HEK293 (cell line): ENCODE data around the gene SWT1.

Experiments used
- CTCF ChIA-PET: fragments of 350-600 bp; formaldehyde crosslinking; extraction: SDS; loops from one replicate; lab custom pipeline; 2021; ENCODE audit warnings: antibody characterized with exemption; lab: Yijun Ruan, JAX
- POLR2A ChIA-PET: fragments of 300-600 bp; formaldehyde crosslinking; extraction: SDS; loops from one replicate; lab custom pipeline; 2020; ENCODE audit warnings: antibody characterized with exemption, inconsistent platforms; lab: Yijun Ruan, JAX
- H3K27ac ChIP-seq: fragments of 200-500 bp; sonication (Bioruptor generic); 2 replicates; pipeline ENCODE4 v1.5.1; 2014; ENCODE audit warnings: low read depth, low read length, control low read depth, inconsistent platforms; ENCODE audit errors: extremely low read depth
- H3K36me3 ChIP-seq, 2 experiments: fragments of 200-500 bp in 1 of 2; sonication (Bioruptor generic) in 1 of 2; 1 replicate in 1 of 2; 2 replicates in 1 of 2; pipeline ENCODE4 v1.5.1; 2014 to 2017; ENCODE audit warnings: inconsistent platforms in 2 of 2, low read length in 2 of 2; ENCODE audit not compliant: control insufficient read depth in 2 of 2, insufficient read depth in 1 of 2
- H3K4me1 ChIP-seq: fragments of 200-500 bp; sonication (Bioruptor generic); 2 replicates; pipeline ENCODE4 v1.5.1; 2014; ENCODE audit warnings: mild to moderate bottlenecking, low read length, inconsistent platforms; ENCODE audit not compliant: control insufficient read depth, insufficient read depth
- H3K4me3 ChIP-seq: 2 replicates; pipeline ENCODE4 v1.5.1; 2011; ENCODE audit warnings: low read depth, mild to moderate bottlenecking, control low read depth, low read length, moderate library complexity
- H3K9me3 ChIP-seq: fragments of 200-500 bp; sonication (Bioruptor generic); 2 replicates; pipeline ENCODE4 v1.5.1; 2014; ENCODE audit warnings: low read depth, low read length, inconsistent platforms; ENCODE audit not compliant: control insufficient read depth, insufficient read depth
- GLI2 ChIP-seq: fragments of 450-650 bp; formaldehyde crosslinking; IDR thresholded peaks from 2 replicates; pipeline ENCODE4; 2017; ENCODE audit warnings: missing biosample characterization, missing genetic modification characterization, low read depth, borderline replicate concordance
- KLF1 ChIP-seq: fragments of 450-650 bp; formaldehyde crosslinking; IDR thresholded peaks from 2 replicates; pipeline ENCODE4 v1.5.1; 2016; ENCODE audit warnings: missing biosample characterization, missing genetic modification characterization
- KLF16 ChIP-seq: fragments of 450-650 bp; formaldehyde crosslinking; IDR thresholded peaks from 2 replicates; pipeline ENCODE4 v1.5.1; 2017; ENCODE audit warnings: missing biosample characterization, missing genetic modification characterization
- RBAK ChIP-seq: fragments of 450-650 bp; formaldehyde crosslinking; IDR thresholded peaks from 2 replicates; pipeline ENCODE4 v1.5.1; 2016; ENCODE audit warnings: missing biosample characterization, missing genetic modification characterization
- SCRT2 ChIP-seq: fragments of 450-650 bp; formaldehyde crosslinking; IDR thresholded peaks from 2 replicates; pipeline ENCODE4 v1.5.1; 2016; ENCODE audit warnings: missing biosample characterization, missing genetic modification characterization
- TRIM28 ChIP-seq: IDR thresholded peaks from 2 replicates; pipeline ENCODE4 v1.6.1; 2011; ENCODE audit warnings: low read length, control low read depth, borderline replicate concordance
- ZBTB1 ChIP-seq: fragments of 450-650 bp; formaldehyde crosslinking; IDR thresholded peaks from 2 replicates; pipeline ENCODE4 v1.5.1; 2016; ENCODE audit warnings: missing biosample characterization, missing genetic modification characterization
- ZBTB21 ChIP-seq: fragments of 450-650 bp; formaldehyde crosslinking; IDR thresholded peaks from 2 replicates; pipeline ENCODE4 v1.5.1; 2017; ENCODE audit warnings: missing biosample characterization, missing genetic modification characterization
- ZBTB8A ChIP-seq: fragments of 450-650 bp; formaldehyde crosslinking; IDR thresholded peaks from 2 replicates; pipeline ENCODE4 v1.5.1; 2016; ENCODE audit warnings: missing biosample characterization, missing genetic modification characterization
- ZNF146 ChIP-seq: fragments of 450-650 bp; formaldehyde crosslinking; IDR thresholded peaks from 2 replicates; pipeline ENCODE4 v1.5.1; 2016; ENCODE audit warnings: missing biosample characterization, missing genetic modification characterization
- ZNF211 ChIP-seq: fragments of 450-650 bp; formaldehyde crosslinking; IDR thresholded peaks from 2 replicates; pipeline ENCODE4 v1.5.1; 2016; ENCODE audit warnings: low read depth, missing biosample characterization, missing genetic modification characterization
- ZNF239 ChIP-seq: fragments of 450-650 bp; formaldehyde crosslinking; IDR thresholded peaks from 2 replicates; pipeline ENCODE4 v1.5.1; 2016; ENCODE audit warnings: missing biosample characterization, missing genetic modification characterization
- ZNF274 ChIP-seq, 2 experiments: fragments of 200-500 bp in 1 of 2; fragments of 450-650 bp in 1 of 2; sonication (Bioruptor generic) in 1 of 2; formaldehyde crosslinking in 1 of 2; IDR thresholded peaks; 2 replicates each; pipeline versions ENCODE4 v1.5.1 to v1.6.1; 2014 to 2016; ENCODE audit warnings: borderline replicate concordance in 1 of 2, inconsistent platforms in 1 of 2, low read length in 1 of 2, missing biosample characterization in 1 of 2, missing genetic modification characterization in 1 of 2
- ZNF366 ChIP-seq: fragments of 450-650 bp; formaldehyde crosslinking; conservative IDR thresholded peaks from 2 replicates; pipeline ENCODE4 v1.5.1; 2016; ENCODE audit warnings: missing biosample characterization, missing genetic modification characterization
- TF ChIP-seq, protein P1 (sequence below): fragments of 450-650 bp; formaldehyde crosslinking; IDR thresholded peaks from 2 replicates; pipeline ENCODE4 v1.5.1; 2016; ENCODE audit warnings: missing biosample characterization, missing genetic modification characterization, borderline replicate concordance
- TF ChIP-seq, protein P2 (sequence below): fragments of 450-650 bp; formaldehyde crosslinking; IDR thresholded peaks from 2 replicates; pipeline ENCODE4 v1.5.1; 2016; ENCODE audit warnings: missing biosample characterization, missing genetic modification characterization
- TF ChIP-seq, protein P3 (sequence below): fragments of 450-650 bp; formaldehyde crosslinking; IDR thresholded peaks from 2 replicates; pipeline ENCODE4 v1.5.1; 2016; ENCODE audit warnings: missing biosample characterization, missing genetic modification characterization
- TF ChIP-seq, protein P4 (sequence below): fragments of 450-650 bp; IDR thresholded peaks from 2 replicates; pipeline ENCODE4 v1.5.1; 2018; ENCODE audit warnings: missing biosample characterization, missing genetic modification characterization
- TF ChIP-seq, protein P5 (sequence below): fragments of 450-650 bp; formaldehyde crosslinking; IDR thresholded peaks from 2 replicates; pipeline ENCODE4 v1.5.1; 2016; ENCODE audit warnings: missing biosample characterization, missing genetic modification characterization, low read depth

SWT1 gene

DNA sequence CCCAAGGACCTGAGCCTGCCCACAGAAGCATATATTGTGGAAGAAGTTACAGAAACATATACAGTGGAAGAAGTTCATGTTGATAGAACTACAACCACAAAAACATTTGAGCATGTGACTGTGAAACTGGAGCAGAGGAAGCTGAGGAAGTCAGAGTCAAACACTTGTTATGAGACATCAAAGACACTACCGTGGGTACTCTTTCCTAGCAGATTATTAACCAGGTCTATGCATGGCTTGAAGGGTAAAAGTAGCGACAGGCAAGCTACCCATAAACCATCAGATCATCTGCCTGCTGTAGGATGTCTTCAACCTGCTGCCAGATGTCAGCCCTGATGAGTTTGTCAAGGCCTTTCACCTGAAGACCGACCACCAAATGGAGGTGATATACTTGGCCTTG is 124.3 kb downstream of the SWT1 start (continued):
- TF ChIP-seq, protein P1, sequence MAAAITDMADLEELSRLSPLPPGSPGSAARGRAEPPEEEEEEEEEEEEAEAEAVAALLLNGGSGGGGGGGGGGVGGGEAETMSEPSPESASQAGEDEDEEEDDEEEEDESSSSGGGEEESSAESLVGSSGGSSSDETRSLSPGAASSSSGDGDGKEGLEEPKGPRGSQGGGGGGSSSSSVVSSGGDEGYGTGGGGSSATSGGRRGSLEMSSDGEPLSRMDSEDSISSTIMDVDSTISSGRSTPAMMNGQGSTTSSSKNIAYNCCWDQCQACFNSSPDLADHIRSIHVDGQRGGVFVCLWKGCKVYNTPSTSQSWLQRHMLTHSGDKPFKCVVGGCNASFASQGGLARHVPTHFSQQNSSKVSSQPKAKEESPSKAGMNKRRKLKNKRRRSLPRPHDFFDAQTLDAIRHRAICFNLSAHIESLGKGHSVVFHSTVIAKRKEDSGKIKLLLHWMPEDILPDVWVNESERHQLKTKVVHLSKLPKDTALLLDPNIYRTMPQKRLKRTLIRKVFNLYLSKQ (tag by site-specific recombination): no peak
- TF ChIP-seq RBAK (tag by site-specific recombination) (no peak), ZNF211 (no peak), ZBTB8A (tag by site-specific recombination) (no peak), SCRT2 (no peak)
- TF ChIP-seq, all 188 proteins: peak for 0

DNA sequence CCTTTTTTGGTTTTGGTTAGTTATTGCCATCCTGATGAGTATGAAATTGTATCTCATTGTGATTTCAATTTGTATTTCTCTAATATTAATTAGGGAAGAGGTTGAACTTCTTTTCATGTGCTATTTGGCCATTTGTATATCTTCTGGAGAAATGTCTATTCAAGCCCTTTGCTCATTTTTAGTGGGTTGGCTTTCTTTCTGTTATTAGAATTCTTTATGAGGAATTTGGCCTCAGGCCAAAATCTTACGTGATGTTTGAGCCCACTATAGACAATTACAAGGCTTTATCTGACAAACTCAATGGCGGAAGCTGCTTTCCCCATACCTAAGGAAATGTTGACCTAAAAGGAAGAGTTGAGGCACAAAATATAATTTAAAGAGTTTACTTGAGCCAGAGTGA is 127.1 kb downstream of the SWT1 start:
- H3K27ac ChIP-seq: no peak overlapping the region
- H3K4me3 ChIP-seq: no peak overlapping the region
- H3K9me3 ChIP-seq: no peaks in the 10 kb centered on the region
- H3K4me1 ChIP-seq: no peaks in the 10 kb centered on the region
- CTCF ChIA-PET: interaction anchor here (0.6 to 0.8 kb wide), 2 partner anchors 386 to 391 kb away, joined by 3 read pairs; no protein-coding TSS in a partner anchor
- POLR2A ChIA-PET: interaction anchor here (0.7 kb wide), 1 partner anchor 549 kb away, joined by 3 read pairs; no protein-coding TSS in a partner anchor
- no peaks in the 10 kb centered on the region for H3K36me3 ChIP-seq
- TF ChIP-seq GLI2 (tag by site-specific recombination): no peak
- no peak for TF ChIP-seq TRIM28
- TF ChIP-seq KLF1 (tag by site-specific recombination): no peak
- no peak for TF ChIP-seq ZNF274 (IDR thresholded peaks at IDR 0.05; ENCODE audit: low read length)
- TF ChIP-seq ZNF274 (tag by site-specific recombination; IDR thresholded peaks at IDR 0.05; ENCODE audit: borderline replicate concordance): no peak
- no peak for TF ChIP-seq KLF16 (tag by site-specific recombination)
- TF ChIP-seq ZBTB21: no peak
- TF ChIP-seq, protein P2, sequence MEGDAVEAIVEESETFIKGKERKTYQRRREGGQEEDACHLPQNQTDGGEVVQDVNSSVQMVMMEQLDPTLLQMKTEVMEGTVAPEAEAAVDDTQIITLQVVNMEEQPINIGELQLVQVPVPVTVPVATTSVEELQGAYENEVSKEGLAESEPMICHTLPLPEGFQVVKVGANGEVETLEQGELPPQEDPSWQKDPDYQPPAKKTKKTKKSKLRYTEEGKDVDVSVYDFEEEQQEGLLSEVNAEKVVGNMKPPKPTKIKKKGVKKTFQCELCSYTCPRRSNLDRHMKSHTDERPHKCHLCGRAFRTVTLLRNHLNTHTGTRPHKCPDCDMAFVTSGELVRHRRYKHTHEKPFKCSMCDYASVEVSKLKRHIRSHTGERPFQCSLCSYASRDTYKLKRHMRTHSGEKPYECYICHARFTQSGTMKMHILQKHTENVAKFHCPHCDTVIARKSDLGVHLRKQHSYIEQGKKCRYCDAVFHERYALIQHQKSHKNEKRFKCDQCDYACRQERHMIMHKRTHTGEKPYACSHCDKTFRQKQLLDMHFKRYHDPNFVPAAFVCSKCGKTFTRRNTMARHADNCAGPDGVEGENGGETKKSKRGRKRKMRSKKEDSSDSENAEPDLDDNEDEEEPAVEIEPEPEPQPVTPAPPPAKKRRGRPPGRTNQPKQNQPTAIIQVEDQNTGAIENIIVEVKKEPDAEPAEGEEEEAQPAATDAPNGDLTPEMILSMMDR (tag by site-specific recombination): no peak
- TF ChIP-seq ZNF146 (tag by site-specific recombination): no peak
- TF ChIP-seq ZNF239 (tag by site-specific recombination): no peak
- TF ChIP-seq, protein P3, sequence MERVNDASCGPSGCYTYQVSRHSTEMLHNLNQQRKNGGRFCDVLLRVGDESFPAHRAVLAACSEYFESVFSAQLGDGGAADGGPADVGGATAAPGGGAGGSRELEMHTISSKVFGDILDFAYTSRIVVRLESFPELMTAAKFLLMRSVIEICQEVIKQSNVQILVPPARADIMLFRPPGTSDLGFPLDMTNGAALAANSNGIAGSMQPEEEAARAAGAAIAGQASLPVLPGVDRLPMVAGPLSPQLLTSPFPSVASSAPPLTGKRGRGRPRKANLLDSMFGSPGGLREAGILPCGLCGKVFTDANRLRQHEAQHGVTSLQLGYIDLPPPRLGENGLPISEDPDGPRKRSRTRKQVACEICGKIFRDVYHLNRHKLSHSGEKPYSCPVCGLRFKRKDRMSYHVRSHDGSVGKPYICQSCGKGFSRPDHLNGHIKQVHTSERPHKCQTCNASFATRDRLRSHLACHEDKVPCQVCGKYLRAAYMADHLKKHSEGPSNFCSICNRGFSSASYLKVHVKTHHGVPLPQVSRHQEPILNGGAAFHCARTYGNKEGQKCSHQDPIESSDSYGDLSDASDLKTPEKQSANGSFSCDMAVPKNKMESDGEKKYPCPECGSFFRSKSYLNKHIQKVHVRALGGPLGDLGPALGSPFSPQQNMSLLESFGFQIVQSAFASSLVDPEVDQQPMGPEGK (tag by site-specific recombination): no peak
- TF ChIP-seq, protein P4, sequence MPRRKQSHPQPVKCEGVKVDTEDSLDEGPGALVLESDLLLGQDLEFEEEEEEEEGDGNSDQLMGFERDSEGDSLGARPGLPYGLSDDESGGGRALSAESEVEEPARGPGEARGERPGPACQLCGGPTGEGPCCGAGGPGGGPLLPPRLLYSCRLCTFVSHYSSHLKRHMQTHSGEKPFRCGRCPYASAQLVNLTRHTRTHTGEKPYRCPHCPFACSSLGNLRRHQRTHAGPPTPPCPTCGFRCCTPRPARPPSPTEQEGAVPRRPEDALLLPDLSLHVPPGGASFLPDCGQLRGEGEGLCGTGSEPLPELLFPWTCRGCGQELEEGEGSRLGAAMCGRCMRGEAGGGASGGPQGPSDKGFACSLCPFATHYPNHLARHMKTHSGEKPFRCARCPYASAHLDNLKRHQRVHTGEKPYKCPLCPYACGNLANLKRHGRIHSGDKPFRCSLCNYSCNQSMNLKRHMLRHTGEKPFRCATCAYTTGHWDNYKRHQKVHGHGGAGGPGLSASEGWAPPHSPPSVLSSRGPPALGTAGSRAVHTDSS (tag by site-specific recombination): no peak
- TF ChIP-seq ZBTB1 (tag by site-specific recombination): no peak
- TF ChIP-seq ZNF366 (tag by site-specific recombination): no peak
- TF ChIP-seq, protein P5, sequence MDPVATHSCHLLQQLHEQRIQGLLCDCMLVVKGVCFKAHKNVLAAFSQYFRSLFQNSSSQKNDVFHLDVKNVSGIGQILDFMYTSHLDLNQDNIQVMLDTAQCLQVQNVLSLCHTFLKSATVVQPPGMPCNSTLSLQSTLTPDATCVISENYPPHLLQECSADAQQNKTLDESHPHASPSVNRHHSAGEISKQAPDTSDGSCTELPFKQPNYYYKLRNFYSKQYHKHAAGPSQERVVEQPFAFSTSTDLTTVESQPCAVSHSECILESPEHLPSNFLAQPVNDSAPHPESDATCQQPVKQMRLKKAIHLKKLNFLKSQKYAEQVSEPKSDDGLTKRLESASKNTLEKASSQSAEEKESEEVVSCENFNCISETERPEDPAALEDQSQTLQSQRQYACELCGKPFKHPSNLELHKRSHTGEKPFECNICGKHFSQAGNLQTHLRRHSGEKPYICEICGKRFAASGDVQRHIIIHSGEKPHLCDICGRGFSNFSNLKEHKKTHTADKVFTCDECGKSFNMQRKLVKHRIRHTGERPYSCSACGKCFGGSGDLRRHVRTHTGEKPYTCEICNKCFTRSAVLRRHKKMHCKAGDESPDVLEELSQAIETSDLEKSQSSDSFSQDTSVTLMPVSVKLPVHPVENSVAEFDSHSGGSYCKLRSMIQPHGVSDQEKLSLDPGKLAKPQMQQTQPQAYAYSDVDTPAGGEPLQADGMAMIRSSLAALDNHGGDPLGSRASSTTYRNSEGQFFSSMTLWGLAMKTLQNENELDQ (tag by site-specific recombination): no peak
